ENCODE results near the gene ELP6. TPM values are rescaled to one million over a fixed set of nuclear protein-coding genes. Genes with fewer than 3 reads are reported as not detected.
A peak's percentile ranks its signal among the peaks of the same experiment; 100 is the strongest.
"Not testable (repeated sequence)": the region's sequence is repeated elsewhere in the genome, so short reads cannot be mapped to it uniquely, and the experiment has no call there.

The ELP6 gene
- total and polyA plus RNA-seq, 2 donors (not counting 1 experiment from before 2014, with no cell fraction given): 29.4 to 32.0 TPM

DNA sequence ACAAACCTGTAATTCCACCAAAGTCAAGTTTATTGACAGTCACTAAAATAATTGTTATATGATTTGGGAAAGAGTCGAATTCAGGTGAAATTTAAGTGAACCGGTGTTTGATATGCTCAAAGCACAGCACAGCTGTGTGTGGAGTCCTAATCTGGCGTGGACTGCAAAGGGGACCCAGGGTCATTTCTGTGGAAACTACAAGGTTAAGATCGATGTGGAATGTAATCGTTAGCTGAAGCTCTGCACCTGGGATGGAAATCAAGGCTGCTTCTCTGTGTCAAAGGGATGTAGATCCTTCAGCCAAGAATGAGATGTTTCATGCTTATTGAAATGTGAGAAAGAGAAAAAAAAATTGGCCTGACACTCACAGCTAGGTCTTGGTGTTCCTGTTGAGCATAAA, 1.6 kb upstream of the ELP6 start:
- no peak overlapping the region for H3K4me2 ChIP-seq (replicated peaks; ENCODE audit: low read depth, low read length, poor library complexity, severe bottlenecking)
- no peak for TF ChIP-seq CTCF (IDR thresholded peaks at IDR 0.05)
- TF ChIP-seq EZH2 (IDR thresholded peaks at IDR 0.05; ENCODE audit: borderline replicate concordance, insufficient read depth, low read depth, low read length, poor library complexity, severe bottlenecking): no peak
- no peak overlapping the region for H3K27ac ChIP-seq (ENCODE audit: low read length in 2 of 2)
- ChIA-PET CTCF (interaction anchor here (0.6 to 1.9 kb wide), 3 partner anchors 39 to 398 kb away, joined by 3 to 11 read pairs (median 4); no protein-coding TSS in a partner anchor), POLR2A (no interaction called here)
- H2AFZ ChIP-seq (ENCODE audit: insufficient read depth, low read depth, low read length, poor library complexity, severe bottlenecking): no peak overlapping the region
- Mint-ChIP-seq H3K9me3 (ENCODE audit: insufficient read depth) (no peaks in the 10 kb centered on the region), H3K4me3 (no peak overlapping the region), H3K4me1 (peaks cover 16% of the 10 kb centered on the region), H3K27me3 (no peaks in the 10 kb centered on the region), H3K27ac (no peak overlapping the region)
- H4K20me1 ChIP-seq (ENCODE audit: control insufficient read depth, insufficient read depth, low read length, poor library complexity, severe bottlenecking): no peaks in the 10 kb centered on the region
- H3K27me3 ChIP-seq (replicated peaks in 1 of 4; ENCODE audit: control extremely low read depth in 1 of 4, control insufficient read depth in 3 of 4, insufficient read depth in 4 of 4, low read length in 3 of 4): no peaks in the 10 kb centered on the region
- no peak overlapping the region for H3K4me3 ChIP-seq (ENCODE audit: control extremely low read depth in 1 of 5, extremely low read depth in 1 of 5, insufficient read depth in 1 of 5, low read depth in 2 of 5, low read length in 4 of 5)
- H3K79me2 ChIP-seq (ENCODE audit: control insufficient read depth, insufficient read depth, low read length): peaks cover 29% of the 10 kb centered on the region
- 99% methylated on average over 5 of the region's 5 CpGs for WGBS (ENCODE audit: insufficient coverage)
- DNase-seq (no peak), ATAC-seq (ENCODE audit: low read depth) (no peak)
- peaks cover 0 to 2% (median 0%) of the 10 kb centered on the region in 3 donors for H3K9me3 ChIP-seq (ENCODE audit: control extremely low read depth in 1 of 3, control insufficient read depth in 2 of 3, insufficient read depth in 1 of 3, low read length in 2 of 3)
- peaks cover 0 to 9% of the 10 kb centered on the region in 2 donors for H3K4me1 ChIP-seq (ENCODE audit: control insufficient read depth in 2 of 2, insufficient read depth in 2 of 2, low read length in 2 of 2)
- peaks cover 0 to 6% of the 10 kb centered on the region in 2 experiments for H3K36me3 ChIP-seq (replicated peaks in 1 of 2; ENCODE audit: control extremely low read depth in 1 of 2, control insufficient read depth in 1 of 2, extremely low read depth in 1 of 2, insufficient read depth in 2 of 2, low read length in 1 of 2)
- H3K9ac ChIP-seq (ENCODE audit: low read length): no peak overlapping the region
- intact Hi-C loops (cut with micrococcal nuclease): no loop called here

DNA sequence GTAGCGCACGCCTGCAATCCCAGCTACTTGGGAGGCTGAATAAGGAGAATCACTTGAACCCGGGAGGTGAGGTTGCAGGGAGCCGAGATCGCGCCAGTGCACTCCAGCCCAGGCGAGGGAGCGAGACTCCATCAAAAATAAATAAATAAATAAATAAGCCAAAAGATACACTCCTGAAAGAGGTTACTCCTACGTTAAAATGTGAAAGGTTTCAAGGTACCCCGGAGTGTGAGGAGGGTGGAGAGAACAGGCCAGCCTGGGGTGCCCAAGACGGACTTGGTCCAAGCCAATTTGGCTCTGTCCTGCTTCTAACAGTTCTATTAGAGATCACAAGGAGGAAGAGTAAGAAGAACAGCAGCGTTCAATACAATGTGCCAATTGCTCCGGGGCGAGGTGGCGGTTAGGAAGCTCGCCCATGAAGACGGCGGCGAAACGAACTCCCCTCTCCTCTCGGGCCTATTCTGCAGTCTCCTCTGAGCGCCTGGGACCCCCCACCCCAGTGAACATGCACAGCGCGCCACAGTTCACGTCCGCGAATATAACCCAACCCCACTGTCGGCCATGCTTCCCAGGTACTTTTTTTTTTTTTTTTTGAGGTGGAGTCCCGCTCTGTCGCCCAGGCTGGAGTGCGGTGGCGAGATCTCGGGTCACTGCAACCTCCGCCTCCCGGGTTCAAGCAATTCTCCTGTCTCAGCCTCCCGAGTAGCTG, 942 bp downstream of the ELP6 start:
- H3K27ac Mint-ChIP-seq: peak overlapping the region; percentile 99
- Histone ChIP-seq H3K36me3 (replicated peaks in 1 of 2; ENCODE audit: control extremely low read depth in 1 of 2, control insufficient read depth in 1 of 2, extremely low read depth in 1 of 2, insufficient read depth in 2 of 2, low read length in 1 of 2) (peaks cover 0 to 22% of the 10 kb centered on the region in 2 experiments), H3K4me2 (replicated peaks; ENCODE audit: low read depth, low read length, poor library complexity, severe bottlenecking) (peak overlapping the region; percentile 87), H3K27me3 (replicated peaks in 1 of 4; ENCODE audit: control extremely low read depth in 1 of 4, control insufficient read depth in 3 of 4, insufficient read depth in 4 of 4, low read length in 3 of 4) (no peaks in the 10 kb centered on the region), H3K79me2 (ENCODE audit: control insufficient read depth, insufficient read depth, low read length) (peaks cover 37% of the 10 kb centered on the region), H4K20me1 (ENCODE audit: control insufficient read depth, insufficient read depth, low read length, poor library complexity, severe bottlenecking) (no peaks in the 10 kb centered on the region), H3K4me3 (ENCODE audit: control extremely low read depth in 1 of 5, extremely low read depth in 1 of 5, insufficient read depth in 1 of 5, low read depth in 2 of 5, low read length in 4 of 5) (peak overlapping the region; percentile 79 to 91 (median 80)), H2AFZ (ENCODE audit: insufficient read depth, low read depth, low read length, poor library complexity, severe bottlenecking) (peak overlapping the region; percentile 100), H3K4me1 (ENCODE audit: control insufficient read depth in 2 of 2, insufficient read depth in 2 of 2, low read length in 2 of 2) (peaks cover 0 to 9% of the 10 kb centered on the region in 2 donors), H3K9ac (ENCODE audit: low read length) (peak overlapping the region; percentile 87), H3K9me3 (ENCODE audit: control extremely low read depth in 1 of 3, control insufficient read depth in 2 of 3, insufficient read depth in 1 of 3, low read length in 2 of 3) (peaks cover 0 to 2% (median 0%) of the 10 kb centered on the region in 3 donors), H3K27ac (ENCODE audit: low read length in 2 of 2) (peak overlapping the region; percentile 66 to 76)
- H3K4me1 Mint-ChIP-seq: peaks cover 16% of the 10 kb centered on the region
- no peak for ATAC-seq (ENCODE audit: low read depth)
- 10% methylated on average over 25 of the region's 36 CpGs for WGBS (ENCODE audit: insufficient coverage)
- TF ChIP-seq CTCF (IDR thresholded peaks at IDR 0.05) (no peak), EZH2 (IDR thresholded peaks at IDR 0.05; ENCODE audit: borderline replicate concordance, insufficient read depth, low read depth, low read length, poor library complexity, severe bottlenecking) (no peak)
- H3K27me3 Mint-ChIP-seq: no peaks in the 10 kb centered on the region
- intact Hi-C loops (cut with micrococcal nuclease): loop anchor here (1.0 to 2.0 kb wide), 5 partner anchors 10 to 291 kb away; partner anchors contain the start of genes DHX30, KIF9, KLHL18 and SCAP
- ChIA-PET POLR2A (interaction anchor here (0.7 kb wide), 2 partner anchors 29 to 464 kb away, joined by 5 to 6 read pairs; no protein-coding TSS in a partner anchor), CTCF (interaction anchor here (0.6 to 1.4 kb wide), 3 partner anchors 10 to 312 kb away, joined by 3 to 6 read pairs (median 3); no protein-coding TSS in a partner anchor)
- no peaks in the 10 kb centered on the region for H3K9me3 Mint-ChIP-seq (ENCODE audit: insufficient read depth)
- H3K4me3 Mint-ChIP-seq: peak overlapping the region; percentile 99
- peak; percentile 57 for DNase-seq

DNA sequence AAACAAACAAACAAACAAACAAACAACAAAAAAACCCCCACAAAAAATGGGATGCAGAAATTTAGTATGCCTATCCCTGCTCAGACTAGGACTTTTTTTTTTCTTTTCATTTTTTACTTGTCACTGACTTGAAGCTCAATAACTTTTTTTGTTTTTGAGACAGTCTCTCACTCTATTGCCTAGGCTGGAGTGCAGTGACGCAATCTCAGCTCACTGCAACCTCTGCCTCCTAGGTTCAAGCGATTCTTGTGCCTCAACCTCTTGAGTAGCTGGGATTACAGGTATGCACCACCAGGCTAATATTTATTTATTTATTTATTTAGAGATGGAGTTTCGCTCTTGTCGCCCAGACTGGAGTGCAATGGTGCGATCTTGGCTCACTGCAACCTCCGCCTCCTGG, 8.2 kb downstream of the ELP6 start:
- H3K9ac ChIP-seq (ENCODE audit: low read length); H3K4me3 Mint-ChIP-seq; ATAC-seq (ENCODE audit: low read depth); CTCF ChIA-PET; H2AFZ ChIP-seq (ENCODE audit: insufficient read depth, low read depth, low read length, poor library complexity, severe bottlenecking); H3K4me3 ChIP-seq (ENCODE audit: control extremely low read depth in 1 of 5, extremely low read depth in 1 of 5, insufficient read depth in 1 of 5, low read depth in 2 of 5, low read length in 4 of 5); H3K4me1 Mint-ChIP-seq; H3K4me1 ChIP-seq (ENCODE audit: control insufficient read depth in 2 of 2, insufficient read depth in 2 of 2, low read length in 2 of 2); H3K4me2 ChIP-seq (replicated peaks; ENCODE audit: low read depth, low read length, poor library complexity, severe bottlenecking); POLR2A ChIA-PET; H3K79me2 ChIP-seq (ENCODE audit: control insufficient read depth, insufficient read depth, low read length); DNase-seq; H3K9me3 Mint-ChIP-seq (ENCODE audit: insufficient read depth); H4K20me1 ChIP-seq (ENCODE audit: control insufficient read depth, insufficient read depth, low read length, poor library complexity, severe bottlenecking); H3K9me3 ChIP-seq (ENCODE audit: control extremely low read depth in 1 of 3, control insufficient read depth in 2 of 3, insufficient read depth in 1 of 3, low read length in 2 of 3); H3K27me3 Mint-ChIP-seq; H3K27ac Mint-ChIP-seq; H3K27me3 ChIP-seq (replicated peaks in 1 of 4; ENCODE audit: control extremely low read depth in 1 of 4, control insufficient read depth in 3 of 4, insufficient read depth in 4 of 4, low read length in 3 of 4); H3K27ac ChIP-seq (ENCODE audit: low read length in 2 of 2); intact Hi-C loops (cut with micrococcal nuclease): not testable (repeated sequence)
- 100% methylated on average over 1 of the region's 6 CpGs for WGBS (ENCODE audit: insufficient coverage)
- peaks cover 1 to 56% of the 10 kb centered on the region in 2 experiments for H3K36me3 ChIP-seq (replicated peaks in 1 of 2; ENCODE audit: control extremely low read depth in 1 of 2, control insufficient read depth in 1 of 2, extremely low read depth in 1 of 2, insufficient read depth in 2 of 2, low read length in 1 of 2)

All from B cell (primary cell).